ENCODE data around the gene MBP. TPM values are rescaled to one million over a fixed set of nuclear protein-coding genes. Genes with fewer than 3 reads are reported as not detected.
"Not testable (repeated sequence)": the region's sequence is repeated elsewhere in the genome, so short reads cannot be mapped to it uniquely, and the experiment has no call there.

The MBP gene
- total RNA-seq, 2 experiments from 2014 or later: 75.4 to 79.2 TPM

- Mint-ChIP-seq H3K4me3 (no peak overlapping the region), H3K36me3 (ENCODE audit: low read depth) (peaks cover 17% of the 10 kb centered on the region), H3K9me3 (no peaks in the 10 kb centered on the region), H3K27ac (no peak overlapping the region), H3K27me3 (no peaks in the 10 kb centered on the region), H3K4me1 (ENCODE audit: low read depth) (peaks cover 16% of the 10 kb centered on the region)
- H3K4me1 ChIP-seq (ENCODE audit: insufficient read depth, low read length): no peaks in the 10 kb centered on the region
- intact Hi-C loops (cut with DNase I, micrococcal nuclease): no loop called here
- no peaks in the 10 kb centered on the region for H3K27me3 ChIP-seq (ENCODE audit: control insufficient read depth in 1 of 2, insufficient read depth in 2 of 2, low read length in 2 of 2)
- ChIA-PET CTCF (no interaction called here), POLR2A (no interaction called here)
- DNase-seq: no peak
- peaks cover 21% of the 10 kb centered on the region for H3K36me3 ChIP-seq (ENCODE audit: insufficient read depth, low read length)
- no peak for ATAC-seq (ENCODE audit: poor library complexity)
- H3K4me3 ChIP-seq (ENCODE audit: low read length): no peak overlapping the region
- H3K9me3 ChIP-seq (ENCODE audit: control insufficient read depth in 1 of 2, insufficient read depth in 1 of 2, low read length in 2 of 2): no peaks in the 10 kb centered on the region
- no peak overlapping the region for H3K27ac ChIP-seq (ENCODE audit: low read depth in 1 of 2, low read length in 2 of 2)
- no peak for TF ChIP-seq CTCF (IDR thresholded peaks at IDR 0.05)
These were observed 160.3 kb downstream of the MBP start for GRCh38 chr18:76972241-76972640.

- intact Hi-C loops (cut with DNase I, micrococcal nuclease): no loop called here
- Histone ChIP-seq H3K36me3 (ENCODE audit: insufficient read depth, low read length) (peaks cover 25% of the 10 kb centered on the region), H3K27me3 (ENCODE audit: control insufficient read depth in 1 of 2, insufficient read depth in 2 of 2, low read length in 2 of 2) (no peaks in the 10 kb centered on the region), H3K9me3 (ENCODE audit: control insufficient read depth in 1 of 2, insufficient read depth in 1 of 2, low read length in 2 of 2) (no peaks in the 10 kb centered on the region), H3K4me1 (ENCODE audit: insufficient read depth, low read length) (no peaks in the 10 kb centered on the region), H3K27ac (ENCODE audit: low read depth in 1 of 2, low read length in 2 of 2) (no peak overlapping the region), H3K4me3 (ENCODE audit: low read length) (no peak overlapping the region)
- DNase-seq (no peak), ATAC-seq (ENCODE audit: poor library complexity) (no peak)
- ChIA-PET CTCF (no interaction called here), POLR2A (no interaction called here)
- Mint-ChIP-seq H3K27me3 (no peaks in the 10 kb centered on the region), H3K36me3 (ENCODE audit: low read depth) (peaks cover 17% of the 10 kb centered on the region), H3K9me3 (no peaks in the 10 kb centered on the region), H3K4me3 (no peak overlapping the region), H3K27ac (peak overlapping the region; percentile 19), H3K4me1 (ENCODE audit: low read depth) (peaks cover 16% of the 10 kb centered on the region)
- no peak for TF ChIP-seq CTCF (IDR thresholded peaks at IDR 0.05)
These were observed 161.6 kb downstream of the MBP start for GRCh38 chr18:76970770-76971559.

- H3K4me1 ChIP-seq (ENCODE audit: insufficient read depth, low read length): no peaks in the 10 kb centered on the region
- H3K4me3 ChIP-seq (ENCODE audit: low read length): no peak overlapping the region
- H3K27me3 ChIP-seq (ENCODE audit: control insufficient read depth in 1 of 2, insufficient read depth in 2 of 2, low read length in 2 of 2): no peaks in the 10 kb centered on the region
- H3K27me3 Mint-ChIP-seq: no peaks in the 10 kb centered on the region
- intact Hi-C loops (cut with DNase I, micrococcal nuclease): no loop called here
- H3K4me3 Mint-ChIP-seq: no peak overlapping the region
- H3K9me3 Mint-ChIP-seq: no peaks in the 10 kb centered on the region
- ChIA-PET CTCF (no interaction called here), POLR2A (no interaction called here)
- no peaks in the 10 kb centered on the region for H3K9me3 ChIP-seq (ENCODE audit: control insufficient read depth in 1 of 2, insufficient read depth in 1 of 2, low read length in 2 of 2)
- DNase-seq (no peak), ATAC-seq (ENCODE audit: poor library complexity) (no peak)
- peaks cover 39% of the 10 kb centered on the region for H3K4me1 Mint-ChIP-seq (ENCODE audit: low read depth)
- H3K27ac ChIP-seq (ENCODE audit: low read depth in 1 of 2, low read length in 2 of 2): no peak overlapping the region
- peaks cover 21% of the 10 kb centered on the region for H3K36me3 ChIP-seq (ENCODE audit: insufficient read depth, low read length)
- H3K27ac Mint-ChIP-seq: no peak overlapping the region
- H3K36me3 Mint-ChIP-seq (ENCODE audit: low read depth): peaks cover 17% of the 10 kb centered on the region
- no peak for TF ChIP-seq CTCF (IDR thresholded peaks at IDR 0.05)
These were observed 164.7 kb downstream of the MBP start for GRCh38 chr18:76967721-76968472.

- DNase-seq; ATAC-seq (ENCODE audit: poor library complexity); H3K9me3 ChIP-seq (ENCODE audit: control insufficient read depth in 1 of 2, insufficient read depth in 1 of 2, low read length in 2 of 2); H3K27ac Mint-ChIP-seq; intact Hi-C loops (cut with DNase I, micrococcal nuclease); H3K4me3 ChIP-seq (ENCODE audit: low read length); H3K27me3 Mint-ChIP-seq; H3K4me1 ChIP-seq (ENCODE audit: insufficient read depth, low read length); H3K27ac ChIP-seq (ENCODE audit: low read depth in 1 of 2, low read length in 2 of 2); CTCF ChIA-PET; H3K9me3 Mint-ChIP-seq; H3K4me3 Mint-ChIP-seq; H3K27me3 ChIP-seq (ENCODE audit: control insufficient read depth in 1 of 2, insufficient read depth in 2 of 2, low read length in 2 of 2); POLR2A ChIA-PET: not testable (repeated sequence)
- Mint-ChIP-seq H3K4me1 (ENCODE audit: low read depth) (peaks cover 45% of the 10 kb centered on the region), H3K36me3 (ENCODE audit: low read depth) (peaks cover 17% of the 10 kb centered on the region)
- H3K36me3 ChIP-seq (ENCODE audit: insufficient read depth, low read length): peaks cover 21% of the 10 kb centered on the region
These were observed 165.3 kb downstream of the MBP start for GRCh38 chr18:76967299-76967698.

GRCh38 chr18:76965555-76966151, 166.9 kb downstream of the MBP start:
- intact Hi-C loops (cut with DNase I, micrococcal nuclease); H3K9me3 ChIP-seq (ENCODE audit: control insufficient read depth in 1 of 2, insufficient read depth in 1 of 2, low read length in 2 of 2); H3K4me3 Mint-ChIP-seq; H3K4me3 ChIP-seq (ENCODE audit: low read length); H3K27me3 Mint-ChIP-seq; DNase-seq; H3K27me3 ChIP-seq (ENCODE audit: control insufficient read depth in 1 of 2, insufficient read depth in 2 of 2, low read length in 2 of 2); H3K4me1 ChIP-seq (ENCODE audit: insufficient read depth, low read length); POLR2A ChIA-PET; H3K27ac ChIP-seq (ENCODE audit: low read depth in 1 of 2, low read length in 2 of 2); ATAC-seq (ENCODE audit: poor library complexity); H3K27ac Mint-ChIP-seq; H3K9me3 Mint-ChIP-seq; CTCF ChIA-PET: not testable (repeated sequence)
- Mint-ChIP-seq H3K36me3 (ENCODE audit: low read depth) (peaks cover 11% of the 10 kb centered on the region), H3K4me1 (ENCODE audit: low read depth) (peaks cover 42% of the 10 kb centered on the region)
- peaks cover 27% of the 10 kb centered on the region for H3K36me3 ChIP-seq (ENCODE audit: insufficient read depth, low read length)
